Spinal cord (tissue), 10 donors: ENCODE results near the gene VASH1. TPM values are rescaled to one million over a fixed set of nuclear protein-coding genes. Genes with fewer than 3 reads are reported as not detected.
A peak's percentile ranks its signal among the peaks of the same experiment; 100 is the strongest.

Experiments
- DNase-seq, 6 donors: peaks; one replicate each; pipeline versions ENCODE4 v3.0.0 to v3.0.0-alpha.2; 2013 to 2015; ENCODE audit warnings: low spot score in 6 of 6, low read depth in 4 of 6
- H3K27ac ChIP-seq: one replicate; pipeline ENCODE4 v1.5.1; 2013; ENCODE audit warnings: low read depth, low read length, control low read depth
- H3K27me3 ChIP-seq: one replicate; pipeline ENCODE4 v1.6.1; 2013; ENCODE audit warnings: low read length; ENCODE audit not compliant: control insufficient read depth, insufficient read depth
- H3K36me3 ChIP-seq: one replicate; pipeline ENCODE4 v1.6.1; 2013; ENCODE audit warnings: low read length; ENCODE audit not compliant: control insufficient read depth, insufficient read depth
- H3K4me1 ChIP-seq: one replicate; pipeline ENCODE4 v1.6.1; 2013; ENCODE audit warnings: low read length; ENCODE audit not compliant: control insufficient read depth, insufficient read depth
- H3K4me3 ChIP-seq: one replicate; pipeline ENCODE4 v1.5.1; 2013; ENCODE audit warnings: low read depth, low read length, control low read depth
- H3K9me3 ChIP-seq: one replicate; pipeline ENCODE4 v1.6.1; 2013; ENCODE audit warnings: low read length; ENCODE audit not compliant: control insufficient read depth, insufficient read depth
- WGBS: methylation state at CpG from one replicate; pipeline ENCODE4 v1.1.5; 2013; ENCODE audit warnings: missing lambda C conversion rate; ENCODE audit not compliant: insufficient coverage; 5-methylcytosine and 5-hydroxymethylcytosine counted together
- polyA plus RNA-seq, 2 donors: library from polyadenylated mRNA; unstranded; fragments of 120-200 nt; gene quantifications; one replicate each; pipeline ENCODE4 v1.2.1, GENCODE V29; 2013; ENCODE audit not compliant: insufficient read length in 2 of 2
- total RNA-seq, 2 donors: library from RNA; depleted of rRNA in 1 of 2; stranded (reverse); fragments of 120-200 nt in 1 of 2; fragments of >200 nt in 1 of 2; gene quantifications; one replicate each; pipeline versions ENCODE4 v1.2.3 to v1.2.4, GENCODE V29; 2013 to 2014
- donor health status: healthy.

The VASH1 gene
- total and polyA plus RNA-seq, 4 donors: 26.3 to 91.0 (median 58.2) TPM

DNA sequence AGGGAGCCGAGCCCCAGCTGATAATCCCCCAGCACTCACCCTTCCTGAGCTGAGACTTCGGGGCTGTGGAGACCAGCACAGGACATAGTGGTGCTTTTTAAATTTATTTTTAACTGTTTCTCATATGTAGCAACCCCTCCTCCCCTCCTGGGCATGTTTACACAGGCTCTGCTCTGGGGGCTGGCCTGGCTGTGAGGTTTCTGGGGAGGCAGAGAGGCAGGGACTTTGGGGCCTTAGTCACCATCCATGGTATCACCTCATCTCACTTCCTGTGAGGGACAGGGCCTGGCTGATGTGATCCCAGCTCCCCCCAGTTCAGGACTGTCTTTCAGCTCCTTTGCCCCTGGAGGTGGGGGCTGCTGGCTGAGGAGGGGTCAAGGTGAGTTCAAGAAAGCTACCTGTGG, 20.4 kb downstream of the VASH1 start:
- no CpG with 5 or more reads among the region's 2 CpGs for WGBS
- no peak overlapping the region for H3K4me3 ChIP-seq
- no peak for DNase-seq
- peaks cover 84% of the 10 kb centered on the region for H3K36me3 ChIP-seq
- H3K27me3 ChIP-seq: no peaks in the 10 kb centered on the region
- no peaks in the 10 kb centered on the region for H3K9me3 ChIP-seq
- H3K4me1 ChIP-seq: peaks cover 63% of the 10 kb centered on the region
- H3K27ac ChIP-seq: no peak overlapping the region

DNA sequence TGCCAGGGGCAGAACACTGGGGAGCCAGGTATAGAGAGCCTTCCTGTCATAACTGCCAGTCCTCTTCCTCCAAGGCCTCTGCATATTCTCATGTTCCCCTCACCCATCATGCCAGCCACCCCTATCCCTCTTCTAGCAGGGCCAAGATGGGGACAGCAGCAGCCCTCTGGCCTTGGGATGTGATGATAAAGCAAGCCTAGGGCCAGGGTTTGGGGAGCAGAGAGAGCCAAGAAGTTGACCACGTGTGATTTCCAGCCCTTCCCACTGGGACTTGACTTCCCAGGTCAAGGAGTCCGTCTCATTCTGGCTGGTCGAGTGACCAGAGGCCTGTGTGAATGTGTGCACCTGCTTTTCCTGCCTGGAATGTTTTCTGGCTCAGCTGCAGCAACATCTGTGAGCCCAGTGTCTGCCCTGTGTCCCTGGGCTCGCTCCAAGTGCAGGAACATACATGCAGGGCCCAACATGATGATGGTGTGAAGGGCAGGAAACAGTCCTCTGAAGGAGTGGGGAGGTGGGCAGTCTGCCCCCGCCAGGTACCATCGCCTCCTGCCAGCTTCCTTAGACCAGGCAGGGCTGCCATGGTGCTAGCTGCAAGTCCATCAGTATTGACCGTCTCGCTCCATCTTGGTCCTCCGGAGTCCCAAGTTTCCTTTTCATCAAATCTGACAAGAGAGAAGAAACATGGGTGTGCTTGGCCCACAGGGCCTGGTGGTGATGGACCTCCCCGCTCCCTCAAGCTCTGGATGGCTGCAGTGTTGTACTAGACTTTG, 21.0 kb downstream of the VASH1 start:
- Histone ChIP-seq H3K36me3 (peaks cover 80% of the 10 kb centered on the region), H3K4me3 (no peak overlapping the region), H3K27ac (no peak overlapping the region), H3K4me1 (peaks cover 57% of the 10 kb centered on the region), H3K9me3 (no peaks in the 10 kb centered on the region), H3K27me3 (no peaks in the 10 kb centered on the region)
- WGBS: 72% methylated on average over 8 of the region's 10 CpGs
- no peak for DNase-seq

DNA sequence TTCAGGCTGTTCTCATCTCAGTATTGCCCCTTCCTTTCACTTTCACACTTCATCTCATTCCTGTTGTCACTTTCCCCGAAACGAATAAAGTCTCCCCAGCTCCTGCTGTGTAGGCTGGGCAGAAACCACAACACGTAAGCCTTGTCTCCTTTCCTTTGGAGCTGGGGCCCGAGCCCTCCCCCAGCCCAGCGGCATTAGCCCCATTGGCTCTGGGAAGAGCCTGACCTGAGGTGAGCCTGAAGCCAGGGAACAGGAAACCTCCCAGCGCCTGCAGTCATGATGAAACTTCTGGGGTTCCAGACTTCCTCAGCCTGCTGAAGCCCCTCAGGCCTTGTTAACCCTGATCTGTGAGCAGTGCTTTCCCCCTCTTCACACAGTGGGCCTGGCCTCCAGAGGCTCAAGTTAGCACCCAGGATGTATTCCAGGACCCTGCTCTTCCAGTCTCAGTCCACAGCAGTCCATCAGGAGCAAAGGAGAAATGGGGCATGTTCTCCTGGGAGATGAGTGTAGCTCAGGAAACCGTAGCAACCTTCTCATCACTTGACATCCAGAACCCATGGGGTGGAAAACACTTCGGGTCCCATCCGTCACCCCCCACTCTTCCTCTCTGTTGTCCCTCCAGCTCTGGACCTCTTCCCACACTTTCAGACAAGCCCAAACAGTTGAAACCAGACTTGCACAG, 21.8 kb downstream of the VASH1 start:
- H3K36me3 ChIP-seq: peaks cover 80% of the 10 kb centered on the region
- DNase-seq: no peak
- H3K9me3 ChIP-seq: no peaks in the 10 kb centered on the region
- 57% methylated on average over 8 of the region's 9 CpGs for WGBS
- peaks cover 51% of the 10 kb centered on the region for H3K4me1 ChIP-seq
- no peaks in the 10 kb centered on the region for H3K27me3 ChIP-seq
- no peak overlapping the region for H3K4me3 ChIP-seq
- H3K27ac ChIP-seq: no peak overlapping the region

DNA sequence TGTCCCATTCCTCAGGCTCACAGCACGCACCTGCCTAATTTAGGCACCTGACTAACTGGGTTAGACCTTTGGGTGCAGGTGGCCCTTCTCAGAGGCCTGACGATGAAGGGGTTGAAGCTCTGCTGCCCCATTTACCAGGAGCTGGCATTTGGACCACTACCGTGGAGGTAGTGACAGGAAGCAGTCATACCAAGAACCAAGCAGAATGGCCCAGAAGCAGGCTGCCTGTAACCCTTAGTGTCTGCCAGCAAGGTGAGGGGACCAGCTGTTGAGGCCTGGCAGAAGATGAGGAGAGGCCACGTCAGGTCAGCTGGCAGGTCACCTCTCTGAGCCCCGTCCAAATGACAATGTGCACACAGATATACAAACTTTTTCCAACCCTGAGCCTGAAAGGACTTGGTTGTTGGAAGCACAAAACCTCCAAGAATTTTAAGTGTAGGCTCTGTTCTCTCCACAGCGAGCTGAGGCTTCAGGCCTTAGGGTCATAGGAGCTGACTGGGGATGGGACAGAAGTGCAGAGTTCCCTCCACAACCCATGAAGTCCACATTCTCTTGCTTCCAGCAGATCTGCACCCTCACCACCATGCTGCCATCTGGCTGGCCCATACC, 23.1 kb downstream of the VASH1 start:
- Histone ChIP-seq H3K27ac (no peak overlapping the region), H3K4me1 (peaks cover 45% of the 10 kb centered on the region), H3K9me3 (no peaks in the 10 kb centered on the region), H3K4me3 (no peak overlapping the region), H3K27me3 (no peaks in the 10 kb centered on the region), H3K36me3 (peaks cover 80% of the 10 kb centered on the region)
- DNase-seq: no peak
- WGBS: 62% methylated on average over 4 of the region's 6 CpGs

DNA sequence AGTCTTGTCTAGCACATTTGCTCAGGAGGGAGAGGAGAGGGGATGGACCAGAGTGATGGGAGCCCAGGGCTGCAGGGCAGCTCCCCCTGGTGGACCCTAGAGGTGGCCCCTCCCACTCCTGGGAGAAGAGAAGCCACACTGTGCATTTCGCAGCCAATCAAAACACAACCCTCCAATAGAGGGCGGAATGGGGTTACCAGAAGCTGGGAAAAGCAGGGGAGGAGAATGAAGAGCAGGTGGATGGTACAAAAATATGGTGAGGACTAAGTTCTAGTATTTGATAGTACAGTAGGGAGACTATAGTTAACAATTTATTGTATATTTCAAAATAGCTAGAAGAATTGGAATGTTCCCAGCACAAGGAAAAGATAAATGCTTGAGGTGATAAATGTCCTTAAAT, 23.6 kb downstream of the VASH1 start:
- WGBS: 20% methylated on average over 1 of the region's 2 CpGs
- peaks cover 80% of the 10 kb centered on the region for H3K36me3 ChIP-seq
- H3K4me1 ChIP-seq: peaks cover 40% of the 10 kb centered on the region
- H3K27ac ChIP-seq: no peak overlapping the region
- DNase-seq: peak in 3 of 6 donors; percentile 48 to 89 (median 76)
- H3K9me3 ChIP-seq: no peaks in the 10 kb centered on the region
- no peak overlapping the region for H3K4me3 ChIP-seq
- no peaks in the 10 kb centered on the region for H3K27me3 ChIP-seq

DNA sequence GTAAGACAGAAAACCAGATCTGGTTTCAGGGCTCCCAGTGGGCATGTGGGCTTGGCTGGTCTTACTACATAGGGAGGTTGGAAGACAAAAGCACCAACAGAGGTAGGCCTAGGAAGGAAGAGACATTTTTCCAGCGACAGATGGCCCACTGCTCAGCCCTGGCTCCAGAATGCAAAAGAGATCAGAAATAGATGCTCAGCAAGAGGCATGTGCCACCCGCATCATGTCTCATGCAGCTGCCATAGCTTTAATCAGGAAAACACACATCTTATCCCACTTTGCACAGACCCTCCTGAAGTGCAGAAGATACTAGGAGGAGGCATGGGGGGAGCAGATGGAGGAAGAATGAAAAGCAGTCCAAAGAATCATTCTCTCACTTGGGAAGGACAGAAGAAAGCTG, 25.3 kb downstream of the VASH1 start:
- peaks cover 81% of the 10 kb centered on the region for H3K36me3 ChIP-seq

DNA sequence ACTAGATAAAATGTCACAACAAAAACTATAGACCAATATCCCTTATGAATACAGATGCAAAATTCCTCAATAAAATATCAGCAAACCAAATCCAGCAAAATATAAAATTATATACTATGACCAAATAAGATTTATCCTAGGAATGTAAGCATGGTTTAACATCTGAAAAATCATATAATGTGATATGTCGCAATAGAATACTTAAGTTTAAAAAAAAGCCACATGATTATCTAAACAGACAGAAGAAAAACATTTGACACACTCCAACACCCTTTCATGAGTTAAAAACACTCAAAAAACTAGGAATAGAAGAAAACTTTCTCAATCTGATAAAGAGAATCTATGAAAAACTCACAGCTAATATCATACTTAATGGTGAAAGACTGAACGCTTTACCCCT, 31.2 kb downstream of the VASH1 start:
- no CpG with 5 or more reads among the region's 2 CpGs for WGBS
- no peaks in the 10 kb centered on the region for H3K4me1 ChIP-seq
- H3K36me3 ChIP-seq: peaks cover 47% of the 10 kb centered on the region

More for the DNA sequence above, 25.3 kb downstream of the VASH1 start:
- Histone ChIP-seq H3K27me3 (no peaks in the 10 kb centered on the region), H3K4me1 (peaks cover 22% of the 10 kb centered on the region), H3K4me3 (no peak overlapping the region), H3K27ac (no peak overlapping the region), H3K9me3 (no peaks in the 10 kb centered on the region)
- WGBS: 100% methylated on average over 1 of the region's 2 CpGs
- peak in 1 of 6 donors; percentile 80 for DNase-seq

DNA sequence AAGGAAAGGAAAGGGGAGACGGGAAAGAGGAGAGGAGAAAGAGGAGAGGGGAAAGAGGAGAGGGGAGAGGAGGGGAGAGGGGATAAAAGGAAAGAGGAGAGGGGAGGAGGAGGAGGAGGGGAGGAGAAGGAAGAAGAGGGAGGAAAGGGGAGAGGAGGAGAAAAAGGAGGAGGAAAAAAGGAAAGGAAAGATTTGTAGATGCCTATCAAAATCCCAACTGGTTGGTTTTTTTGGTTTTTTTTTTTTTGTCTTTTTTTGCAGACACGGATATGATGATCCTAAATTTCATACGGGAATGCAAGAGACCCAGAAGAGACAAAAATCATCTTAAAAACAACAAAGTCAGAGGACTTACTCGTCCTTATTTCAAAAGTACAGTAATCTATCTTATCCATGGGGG, 32.1 kb downstream of the VASH1 start:
- 100% methylated on average over 1 of the region's 4 CpGs for WGBS
- no peak for DNase-seq
- peaks cover 44% of the 10 kb centered on the region for H3K36me3 ChIP-seq

More for the DNA sequence above, 31.2 kb downstream of the VASH1 start:
- no peak overlapping the region for H3K27ac ChIP-seq
- H3K27me3 ChIP-seq: no peaks in the 10 kb centered on the region
- H3K4me3 ChIP-seq: no peak overlapping the region
- H3K9me3 ChIP-seq: no peaks in the 10 kb centered on the region
- DNase-seq: no peak

DNA sequence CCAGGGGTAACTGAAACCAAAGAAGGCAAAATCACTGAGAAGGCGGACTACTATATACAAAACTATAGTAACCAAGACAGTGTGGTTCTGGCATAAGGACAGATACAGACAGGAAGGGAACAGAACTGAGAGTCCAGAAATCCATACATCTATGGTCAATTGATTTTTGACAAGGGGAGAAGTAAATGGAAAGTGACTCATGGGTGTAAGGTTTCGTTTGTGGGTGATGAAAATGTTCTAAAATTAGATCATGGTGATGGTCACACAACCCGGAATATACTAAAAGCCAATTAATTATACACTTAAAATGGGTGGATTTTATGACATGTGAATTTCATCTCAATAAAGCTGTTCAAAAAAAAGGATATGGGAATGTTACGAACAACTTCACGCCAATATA, 32.7 kb downstream of the VASH1 start:
- Histone ChIP-seq H3K36me3 (peaks cover 43% of the 10 kb centered on the region), H3K4me3 (no peak overlapping the region), H3K9me3 (no peaks in the 10 kb centered on the region), H3K27me3 (no peaks in the 10 kb centered on the region), H3K4me1 (no peaks in the 10 kb centered on the region), H3K27ac (no peak overlapping the region)
- WGBS: no CpG with 5 or more reads among the region's 5 CpGs
- DNase-seq: no peak

More for the DNA sequence above, 32.1 kb downstream of the VASH1 start:
- Histone ChIP-seq H3K4me3 (no peak overlapping the region), H3K27me3 (no peaks in the 10 kb centered on the region), H3K9me3 (no peaks in the 10 kb centered on the region), H3K27ac (no peak overlapping the region), H3K4me1 (no peaks in the 10 kb centered on the region)
